Lower leg skin (tissue), 4 donors: ENCODE measurements around the gene RPL41. TPM values are rescaled to one million over a fixed set of nuclear protein-coding genes. Genes with fewer than 3 reads are reported as not detected.
"Not testable (repeated sequence)": the region's sequence is repeated elsewhere in the genome, so short reads cannot be mapped to it uniquely, and the experiment has no call there.

Experiments
- DNase-seq, 2 donors: peaks; one replicate each; pipeline ENCODE4 v3.0.0-alpha.2; 2019; ENCODE audit warnings: low spot score in 2 of 2
- H3K4me3 ChIP-seq: fragments of 200-600 bp; sonication (generic); 2 replicates; pipeline ENCODE4 v1.5.1; 2017; ENCODE audit warnings: mild to moderate bottlenecking, low read depth; ENCODE audit not compliant: poor library complexity, severe bottlenecking
- POLR2A ChIP-seq, 2 donors: fragments of 450-650 bp; IDR thresholded peaks; one replicate each; pipeline ENCODE4 v1.6.1; 2016 to 2017; ENCODE audit warnings: antibody characterized with exemption in 2 of 2, mild to moderate bottlenecking in 1 of 2, moderate library complexity in 1 of 2
- WGBS, 2 donors: methylation state at CpG; one replicate each; pipeline ENCODE4 v1.1.5; 2018; 5-methylcytosine and 5-hydroxymethylcytosine counted together
- intact Hi-C: fragments of 100-400 bp; cut with DNase I; formaldehyde crosslinking; loops from one replicate; pipeline ENCODE4 v1.15.0; 2023; ENCODE audit warnings: low total_unique reads
- total RNA-seq, 4 donors: library from RNA; depleted of rRNA; stranded (reverse); fragments of >200 nt; gene quantifications; one replicate each; pipeline ENCODE4 v1.1.0, GENCODE V29; 2016
- TF ChIP-seq, protein P1 (sequence below), 3 donors: fragments of 450-650 bp; IDR thresholded peaks; one replicate each; pipeline ENCODE4 v1.5.1; 2016; ENCODE audit warnings: antibody characterized with exemption in 3 of 3, mild to moderate bottlenecking in 3 of 3, moderate library complexity in 2 of 3

The RPL41 gene
- total RNA-seq, 4 donors from 2014 or later, result 3,201 to 5,967 (median 4,725) TPM

DNA sequence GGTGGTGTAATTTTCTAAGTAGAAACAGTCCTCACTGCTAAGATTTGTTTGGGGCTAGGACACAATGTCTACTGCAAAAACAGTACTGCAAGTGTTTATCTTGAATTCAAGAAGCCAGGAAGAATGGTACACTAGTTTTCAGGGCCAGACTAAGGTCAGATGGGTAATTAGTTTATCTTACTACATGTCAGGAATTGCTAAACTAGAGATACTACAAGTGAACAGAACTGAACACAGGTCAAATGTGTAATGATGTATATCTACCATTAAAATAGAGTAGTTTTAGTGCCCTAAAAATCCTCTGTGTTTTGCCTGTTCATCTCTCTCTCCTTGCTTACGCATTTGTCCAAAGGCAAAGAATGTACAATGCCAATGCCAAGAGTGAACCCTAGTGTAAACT lies 2.3 kb upstream of the RPL41 start:
- no peak for TF ChIP-seq POLR2A (IDR thresholded peaks at IDR 0.05)
- TF ChIP-seq, protein P1, sequence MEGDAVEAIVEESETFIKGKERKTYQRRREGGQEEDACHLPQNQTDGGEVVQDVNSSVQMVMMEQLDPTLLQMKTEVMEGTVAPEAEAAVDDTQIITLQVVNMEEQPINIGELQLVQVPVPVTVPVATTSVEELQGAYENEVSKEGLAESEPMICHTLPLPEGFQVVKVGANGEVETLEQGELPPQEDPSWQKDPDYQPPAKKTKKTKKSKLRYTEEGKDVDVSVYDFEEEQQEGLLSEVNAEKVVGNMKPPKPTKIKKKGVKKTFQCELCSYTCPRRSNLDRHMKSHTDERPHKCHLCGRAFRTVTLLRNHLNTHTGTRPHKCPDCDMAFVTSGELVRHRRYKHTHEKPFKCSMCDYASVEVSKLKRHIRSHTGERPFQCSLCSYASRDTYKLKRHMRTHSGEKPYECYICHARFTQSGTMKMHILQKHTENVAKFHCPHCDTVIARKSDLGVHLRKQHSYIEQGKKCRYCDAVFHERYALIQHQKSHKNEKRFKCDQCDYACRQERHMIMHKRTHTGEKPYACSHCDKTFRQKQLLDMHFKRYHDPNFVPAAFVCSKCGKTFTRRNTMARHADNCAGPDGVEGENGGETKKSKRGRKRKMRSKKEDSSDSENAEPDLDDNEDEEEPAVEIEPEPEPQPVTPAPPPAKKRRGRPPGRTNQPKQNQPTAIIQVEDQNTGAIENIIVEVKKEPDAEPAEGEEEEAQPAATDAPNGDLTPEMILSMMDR (IDR thresholded peaks at IDR 0.05), result no peak
- intact Hi-C loops, result no loop called here
- WGBS, 2 donors, result 89% methylated on average over 1 of the region's 1 CpG
- no peak for DNase-seq
- H3K4me3 ChIP-seq, result no peak overlapping the region

DNA sequence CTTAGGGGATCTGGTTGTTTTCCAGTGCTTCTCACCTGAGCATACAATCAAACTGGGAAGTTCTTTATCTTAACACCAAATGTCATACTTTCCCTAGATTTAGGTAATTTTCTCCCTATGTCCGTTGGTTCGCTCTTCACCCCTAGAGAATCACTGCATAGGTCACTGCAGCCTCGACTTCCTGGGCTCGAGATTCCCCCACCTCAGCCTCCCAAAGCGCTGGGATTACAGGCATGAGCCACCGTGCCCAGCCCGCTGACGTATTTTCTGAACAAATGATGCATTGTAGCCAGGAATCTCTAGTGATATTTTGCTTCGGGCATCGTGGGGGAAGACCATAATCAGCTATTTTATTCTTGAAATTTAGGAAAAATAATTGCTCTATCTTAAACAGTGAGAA lies 1.1 kb upstream of the RPL41 start:
- intact Hi-C loops, result no loop called here
- TF ChIP-seq, protein P1 (IDR thresholded peaks at IDR 0.05), result no peak
- TF ChIP-seq POLR2A (IDR thresholded peaks at IDR 0.05), result no peak
- no peak for DNase-seq
- H3K4me3 ChIP-seq, result no peak overlapping the region
- WGBS, 2 donors, result 35 to 37% methylated on average over 10 of the region's 10 CpGs

DNA sequence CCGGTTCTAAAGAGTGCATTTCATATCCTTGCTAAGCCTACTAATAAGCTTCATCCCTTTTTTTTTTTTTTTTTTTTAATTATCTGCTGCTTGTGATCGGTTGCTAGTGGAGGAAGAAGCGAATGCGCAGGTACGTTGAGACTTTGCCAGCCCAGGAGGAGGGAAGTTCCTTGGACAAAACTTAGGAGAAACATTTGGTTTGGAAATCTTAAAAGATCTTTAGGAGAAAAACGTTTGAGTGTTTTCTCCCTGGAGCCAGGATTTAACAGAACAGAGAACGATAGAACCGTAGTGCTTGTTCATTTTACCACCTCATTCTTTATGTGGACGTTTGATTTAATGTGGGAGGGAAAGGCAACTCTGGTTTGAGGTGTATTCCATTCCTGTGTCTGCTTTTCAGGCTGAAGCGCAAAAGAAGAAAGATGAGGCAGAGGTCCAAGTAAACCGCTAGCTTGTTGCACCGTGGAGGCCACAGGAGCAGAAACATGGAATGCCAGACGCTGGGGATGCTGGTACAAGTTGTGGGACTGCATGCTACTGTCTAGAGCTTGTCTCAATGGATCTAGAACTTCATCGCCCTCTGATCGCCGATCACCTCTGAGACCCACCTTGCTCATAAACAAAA lies 761 bp downstream of the RPL41 start:
- H3K4me3 ChIP-seq, result peak overlapping the region; percentile 57
- DNase-seq, intact Hi-C loops: not testable (repeated sequence)
- 2 to 5% methylated on average over 16 of the region's 16 CpGs for WGBS, 2 donors

DNA sequence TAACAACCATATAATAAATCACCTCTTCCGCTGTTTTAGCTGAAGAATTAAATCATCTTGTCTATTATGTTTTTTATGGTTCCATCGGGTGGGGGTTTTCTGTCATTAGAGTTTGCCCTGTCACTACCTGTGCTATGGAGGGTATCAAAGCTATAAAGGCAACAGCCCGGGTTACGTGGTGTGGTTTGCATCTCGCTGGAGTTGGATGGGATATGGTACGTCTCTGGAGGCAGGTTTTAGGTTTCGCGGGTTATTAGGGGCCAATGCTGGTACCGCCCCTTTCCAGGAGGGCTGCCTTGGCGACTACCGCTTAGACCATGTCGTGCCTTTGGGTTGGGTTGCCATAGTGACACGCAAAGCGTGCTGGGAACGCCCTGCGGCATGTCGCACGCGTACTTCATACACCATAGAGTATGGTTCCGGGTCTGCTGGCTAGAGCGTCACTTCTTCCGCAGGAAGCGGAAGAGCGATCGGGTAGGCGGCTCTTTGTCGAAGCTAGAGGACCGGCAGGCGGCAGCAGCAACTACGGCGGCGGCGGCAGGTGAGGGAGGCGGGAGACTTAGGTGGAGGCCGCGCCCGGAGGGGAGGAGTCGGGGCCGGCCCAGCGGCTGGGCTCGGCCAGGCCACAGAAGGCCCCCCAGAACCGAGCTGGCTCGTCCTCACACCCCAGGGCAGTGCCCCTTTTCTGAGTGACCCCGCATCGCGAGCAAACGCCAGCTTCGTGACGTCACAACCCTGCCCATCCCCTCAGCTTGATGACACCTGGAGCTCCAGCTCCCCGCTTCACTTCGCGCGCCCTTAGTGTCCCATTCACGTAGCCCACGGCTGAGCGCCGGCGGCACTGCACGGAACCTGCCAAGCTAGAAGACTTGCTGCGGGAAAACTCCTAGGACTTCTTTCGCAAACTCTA lies 1.6 kb downstream of the RPL41 start, which contains the start of gene ZC3H10:
TSS of gene ZC3H10 (plus strand) at position 489 of the 910 bp plus-strand sequence. CDS start 2,297 bp downstream, outside the sequence.
- peak within 1 kb of the TSS; percentile 57 for H3K4me3 ChIP-seq
- peak; percentile 99 to 100 for DNase-seq
- TF ChIP-seq POLR2A (IDR thresholded peaks at IDR 0.05), result peak in 1 of 2 donors; percentile 64
- TF ChIP-seq, protein P1 (IDR thresholded peaks at IDR 0.05), result peak in 1 of 3 donors; percentile 9
- WGBS, 2 donors, result 1% methylated on average over 42 to 52 of the region's 61 CpGs
- intact Hi-C loops, result no loop called here

DNA sequence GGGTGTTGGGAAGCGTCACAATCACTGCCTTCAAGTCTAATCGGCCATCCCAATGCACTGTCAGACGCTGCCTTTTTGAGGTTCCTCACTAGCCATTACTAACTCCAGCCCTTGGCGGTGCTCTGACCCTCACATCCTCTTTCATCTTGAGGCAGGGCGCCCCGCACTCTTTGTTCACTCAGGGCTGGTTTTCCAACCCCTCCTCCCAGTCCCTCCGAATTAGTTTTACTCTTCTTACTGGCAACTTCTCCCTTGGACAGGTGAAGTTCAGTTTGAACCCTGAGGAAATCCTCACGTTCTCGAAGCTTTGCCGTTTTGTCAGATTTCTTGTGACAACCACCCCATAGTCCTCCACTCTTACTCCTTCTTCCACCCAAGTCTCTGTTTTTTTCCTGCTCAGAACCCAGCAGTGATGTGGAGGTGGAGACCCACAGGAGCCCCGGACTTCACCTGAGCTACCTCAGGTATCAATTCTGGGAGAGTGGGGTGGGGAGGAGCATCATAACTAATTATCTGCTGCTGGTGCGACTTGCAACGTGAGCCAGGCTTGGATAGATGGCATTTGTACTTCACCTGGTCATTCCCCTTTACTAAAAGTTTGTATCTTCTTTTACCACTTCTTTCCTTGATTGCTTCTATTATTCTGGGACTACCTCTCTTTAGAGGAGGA lies 2.4 kb downstream of the RPL41 start:
- peak overlapping the region; percentile 53 for H3K4me3 ChIP-seq
- TF ChIP-seq, protein P1 (IDR thresholded peaks at IDR 0.05), result no peak
- TF ChIP-seq POLR2A (IDR thresholded peaks at IDR 0.05), result no peak
- WGBS, 2 donors, result 4 to 5% methylated on average over 13 of the region's 13 CpGs
- DNase-seq, result no peak
- intact Hi-C loops, result no loop called here

DNA sequence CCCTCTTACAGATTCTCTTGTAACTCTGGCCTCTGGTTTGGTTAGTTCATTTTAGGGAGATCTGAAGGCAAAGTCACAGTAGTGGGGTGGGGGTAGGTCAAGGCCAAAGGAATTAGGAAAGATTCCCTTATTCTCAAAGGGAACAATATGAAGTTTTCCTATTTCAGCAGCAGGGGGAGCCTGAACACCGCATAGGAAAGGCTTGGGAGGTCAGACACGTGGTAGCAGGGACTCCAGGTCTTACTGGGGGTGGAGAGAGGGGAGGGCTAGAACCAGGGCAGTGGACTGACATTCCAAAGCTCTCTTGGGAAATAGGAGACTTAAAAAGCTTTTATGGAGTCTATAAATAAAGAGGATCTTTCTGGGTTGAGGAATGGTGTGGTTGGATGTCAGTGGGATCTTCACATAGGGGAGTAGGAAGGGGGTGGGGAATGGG lies 2.9 kb downstream of the RPL41 start:
- TF ChIP-seq, protein P1 (IDR thresholded peaks at IDR 0.05), result peak in 1 of 3 donors; percentile 93
- TF ChIP-seq POLR2A (IDR thresholded peaks at IDR 0.05), result no peak
- peak in 1 of 2 donors; percentile 64 for DNase-seq
- no peak overlapping the region for H3K4me3 ChIP-seq
- intact Hi-C loops, result no loop called here
- 0 to 2% methylated on average over 2 of the region's 2 CpGs for WGBS, 2 donors
